Measurements from ENCODE around the gene CALML3. TPM values are rescaled to one million over a fixed set of nuclear protein-coding genes. Genes with fewer than 3 reads are reported as not detected.

CALML3 gene
- total and polyA plus RNA-seq, 10 donors: 0.10 TPM; not detected in 9

- Histone ChIP-seq H3K4me3 (no peak overlapping the region), H3K27me3 (replicated peaks in 1 of 7) (peaks cover 0 to 20% (median 0%) of the 10 kb centered on the region in 7 donors), H3K4me1 (no peaks in the 10 kb centered on the region), H3K27ac (peak overlapping the region in 3 of 8 donors; percentile 24 to 69 (median 51)), H3K36me3 (no peaks in the 10 kb centered on the region), H3K9me3 (no peaks in the 10 kb centered on the region)
- peak; percentile 56 for DNase-seq
- 63 to 85% (median 73%) methylated on average over 19 to 21 of the region's 21 CpGs for WGBS, 5 donors
- TF ChIP-seq, protein P1, sequence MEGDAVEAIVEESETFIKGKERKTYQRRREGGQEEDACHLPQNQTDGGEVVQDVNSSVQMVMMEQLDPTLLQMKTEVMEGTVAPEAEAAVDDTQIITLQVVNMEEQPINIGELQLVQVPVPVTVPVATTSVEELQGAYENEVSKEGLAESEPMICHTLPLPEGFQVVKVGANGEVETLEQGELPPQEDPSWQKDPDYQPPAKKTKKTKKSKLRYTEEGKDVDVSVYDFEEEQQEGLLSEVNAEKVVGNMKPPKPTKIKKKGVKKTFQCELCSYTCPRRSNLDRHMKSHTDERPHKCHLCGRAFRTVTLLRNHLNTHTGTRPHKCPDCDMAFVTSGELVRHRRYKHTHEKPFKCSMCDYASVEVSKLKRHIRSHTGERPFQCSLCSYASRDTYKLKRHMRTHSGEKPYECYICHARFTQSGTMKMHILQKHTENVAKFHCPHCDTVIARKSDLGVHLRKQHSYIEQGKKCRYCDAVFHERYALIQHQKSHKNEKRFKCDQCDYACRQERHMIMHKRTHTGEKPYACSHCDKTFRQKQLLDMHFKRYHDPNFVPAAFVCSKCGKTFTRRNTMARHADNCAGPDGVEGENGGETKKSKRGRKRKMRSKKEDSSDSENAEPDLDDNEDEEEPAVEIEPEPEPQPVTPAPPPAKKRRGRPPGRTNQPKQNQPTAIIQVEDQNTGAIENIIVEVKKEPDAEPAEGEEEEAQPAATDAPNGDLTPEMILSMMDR (IDR thresholded peaks at IDR 0.05 in 8 of 11, conservative IDR thresholded peaks at IDR 0.05 in 3 of 11): no peak
- TF ChIP-seq POLR2AphosphoS5 (IDR thresholded peaks at IDR 0.05): no peak
- TF ChIP-seq POLR2A (IDR thresholded peaks at IDR 0.05): no peak
- intact Hi-C loops (cut with DNase I; ENCODE audit: low total_unique reads): no loop called here
These were observed 38.7 kb downstream of the CALML3 start for GRCh38 chr10:5563321-5563961.

- H3K9me3 ChIP-seq: no peaks in the 10 kb centered on the region
- H3K4me1 ChIP-seq: no peaks in the 10 kb centered on the region
- H3K27ac ChIP-seq: peak overlapping the region in 5 of 8 donors; percentile 15 to 69 (median 28)
- WGBS, 5 donors: 65 to 72% (median 69%) methylated on average over 18 of the region's 18 CpGs
- intact Hi-C loops (cut with DNase I; ENCODE audit: low total_unique reads): no loop called here
- H3K27me3 ChIP-seq (replicated peaks in 1 of 7): peaks cover 0 to 20% (median 0%) of the 10 kb centered on the region in 7 donors
- peak overlapping the region in 1 of 8 donors; percentile 5 for H3K4me3 ChIP-seq
- no peaks in the 10 kb centered on the region for H3K36me3 ChIP-seq
- TF ChIP-seq, protein P1 (IDR thresholded peaks at IDR 0.05 in 8 of 11, conservative IDR thresholded peaks at IDR 0.05 in 3 of 11): no peak
- TF ChIP-seq POLR2AphosphoS5 (IDR thresholded peaks at IDR 0.05): no peak
- no peak for TF ChIP-seq POLR2A (IDR thresholded peaks at IDR 0.05)
- peak; percentile 66 for DNase-seq
These were observed 39.3 kb downstream of the CALML3 start for GRCh38 chr10:5563991-5564536.

DNA sequence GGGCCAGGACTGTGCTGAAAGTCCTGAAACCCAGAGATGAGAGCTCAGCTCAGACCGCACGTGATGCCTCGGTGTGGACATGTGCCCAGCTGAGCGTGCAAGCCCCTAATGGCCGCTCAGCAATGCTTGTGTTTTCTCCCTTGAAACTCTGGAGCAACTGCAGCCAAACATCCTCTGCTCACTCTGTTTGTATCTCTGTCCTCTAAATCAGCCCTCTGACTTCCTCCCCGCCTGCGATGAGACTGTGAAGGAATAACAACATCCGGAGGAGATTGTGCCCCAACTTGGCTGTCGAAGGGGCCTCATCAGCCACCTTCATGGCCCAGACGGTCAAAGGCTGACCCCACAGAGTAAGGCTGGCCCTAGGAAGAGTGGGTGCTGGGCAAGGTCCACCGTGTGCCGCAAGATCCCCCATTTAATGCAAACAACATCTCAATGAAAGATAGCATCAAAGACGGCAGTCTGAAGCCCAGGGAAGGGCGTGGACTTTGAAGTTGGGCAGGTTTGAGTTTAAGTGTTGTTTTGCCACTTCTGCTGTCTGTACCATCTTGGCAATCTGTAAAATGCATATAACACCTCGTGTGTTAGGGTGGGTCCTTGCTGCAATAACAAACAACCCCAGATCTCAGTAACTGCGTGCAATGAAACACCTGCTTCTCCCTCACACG lies 39.9 kb downstream of the CALML3 start:
- no peaks in the 10 kb centered on the region for H3K36me3 ChIP-seq
- WGBS, 5 donors: 69 to 81% (median 75%) methylated on average over 16 to 17 of the region's 17 CpGs
- intact Hi-C loops (cut with DNase I; ENCODE audit: low total_unique reads): no loop called here
- H3K9me3 ChIP-seq: no peaks in the 10 kb centered on the region
- H3K4me3 ChIP-seq: peak overlapping the region in 1 of 8 donors; percentile 5
- H3K27me3 ChIP-seq (replicated peaks in 1 of 7): peaks cover 0 to 20% (median 0%) of the 10 kb centered on the region in 7 donors
- H3K27ac ChIP-seq: peak overlapping the region in 5 of 8 donors; percentile 15 to 69 (median 28)
- DNase-seq: peak; percentile 49
- TF ChIP-seq, protein P1 (IDR thresholded peaks at IDR 0.05 in 8 of 11, conservative IDR thresholded peaks at IDR 0.05 in 3 of 11): no peak
- H3K4me1 ChIP-seq: no peaks in the 10 kb centered on the region

GRCh38 chr10:5565205-5565545 lies 40.4 kb downstream of the CALML3 start:
- H3K36me3 ChIP-seq: no peaks in the 10 kb centered on the region
- 86 to 95% (median 93%) methylated on average over 8 of the region's 8 CpGs for WGBS, 5 donors

More at GRCh38 chr10:5565205-5565545, 40.4 kb downstream of the CALML3 start:
- DNase-seq: peak; percentile 42
- no peak overlapping the region for H3K4me3 ChIP-seq
- H3K27me3 ChIP-seq (replicated peaks in 1 of 7): peaks cover 0 to 20% (median 0%) of the 10 kb centered on the region in 7 donors
- H3K9me3 ChIP-seq: no peaks in the 10 kb centered on the region
- TF ChIP-seq POLR2AphosphoS5 (IDR thresholded peaks at IDR 0.05): no peak
- TF ChIP-seq, protein P1 (IDR thresholded peaks at IDR 0.05 in 8 of 11, conservative IDR thresholded peaks at IDR 0.05 in 3 of 11): no peak
- TF ChIP-seq POLR2A (IDR thresholded peaks at IDR 0.05): no peak
- intact Hi-C loops (cut with DNase I; ENCODE audit: low total_unique reads): no loop called here
- peak overlapping the region in 2 of 8 donors; percentile 51 to 69 for H3K27ac ChIP-seq
- no peaks in the 10 kb centered on the region for H3K4me1 ChIP-seq

Measured in spleen (tissue), 11 donors.